Forelimb muscle (tissue), 1 donor: ENCODE data around the gene ANKRD12. TPM values are rescaled to one million over a fixed set of nuclear protein-coding genes. Genes with fewer than 3 reads are reported as not detected.
"Not testable (repeated sequence)": the region's sequence is repeated elsewhere in the genome, so short reads cannot be mapped to it uniquely, and the experiment has no call there.

Source experiments
- DNase-seq: peaks from one replicate; pipeline ENCODE4 v3.0.0-alpha.2; 2013; ENCODE audit warnings: low read depth
- polyA plus RNA-seq: library from polyadenylated mRNA; unstranded; fragments of 120-200 nt; gene quantifications from one replicate; pipeline ENCODE4 v1.2.1, GENCODE V29; 2013; ENCODE audit not compliant: insufficient read length

ANKRD12 gene
- 18.9 TPM for polyA plus RNA-seq

DNA sequence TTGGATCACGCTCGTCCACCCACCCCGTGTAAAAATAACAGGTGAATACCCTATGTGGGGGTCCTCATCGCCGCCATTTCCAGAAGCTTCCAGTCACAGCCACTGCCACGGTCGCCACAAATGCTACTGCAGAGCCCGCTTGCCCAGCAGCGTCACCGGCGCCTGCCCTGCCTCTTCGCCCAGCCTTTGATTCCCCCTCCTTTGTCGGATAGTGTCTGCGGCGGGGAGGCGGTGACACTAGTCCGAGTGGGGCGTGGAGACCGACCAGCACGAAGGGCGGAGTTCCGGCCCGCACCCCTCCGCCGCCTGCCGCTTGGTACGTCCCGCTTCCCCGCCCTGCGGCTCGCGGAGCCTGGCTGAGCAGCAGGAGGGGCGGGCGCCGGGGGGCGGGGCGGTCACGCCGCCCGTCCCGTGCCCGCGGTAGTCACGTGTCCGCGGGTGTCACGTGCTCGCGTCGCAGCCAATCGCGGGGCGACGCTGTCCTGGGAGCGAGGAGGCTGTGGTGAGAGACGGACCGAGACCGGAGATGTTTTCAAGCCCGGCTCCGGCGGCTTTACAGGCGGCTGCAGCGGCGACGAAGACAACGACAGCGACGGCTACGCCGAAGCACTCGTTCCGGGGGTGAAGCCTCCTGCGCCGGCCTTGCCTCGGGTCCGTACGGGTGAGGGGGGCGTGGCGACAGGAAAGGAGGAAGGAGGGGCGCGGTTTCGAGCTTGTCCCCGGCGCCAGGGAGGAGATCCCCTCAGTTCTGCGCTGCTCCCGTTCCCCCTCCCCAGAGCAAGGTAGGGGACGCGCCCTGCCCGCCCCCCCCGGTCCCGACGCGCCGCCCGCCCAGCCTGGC, at the start of gene ANKRD12:
TSS of gene ANKRD12 (plus strand) at position 467 of the 841 bp plus-strand sequence. CDS start 45,652 bp downstream, outside the sequence.
- peak; percentile 92 for DNase-seq

DNA sequence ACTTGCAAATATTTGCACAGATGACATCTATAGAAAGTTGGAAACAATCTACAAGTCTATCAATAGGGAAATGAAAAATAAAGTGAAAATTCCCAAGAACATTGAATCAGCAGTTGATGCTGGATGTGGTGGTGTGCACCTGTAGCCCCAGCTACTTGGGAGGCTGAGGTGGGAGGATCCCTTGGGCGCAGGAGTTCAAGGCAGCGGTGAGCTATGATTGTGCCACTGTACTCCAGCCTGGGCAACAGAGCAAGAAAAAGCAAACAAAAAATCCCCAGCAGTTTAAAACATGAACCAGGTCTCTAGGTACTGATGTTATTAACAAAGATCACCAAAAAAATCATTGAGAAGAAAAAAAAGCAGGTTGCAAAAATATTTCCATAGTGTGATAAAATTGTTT, 49.4 kb upstream of the ANKRD12 start:
- DNase-seq: no peak

DNA sequence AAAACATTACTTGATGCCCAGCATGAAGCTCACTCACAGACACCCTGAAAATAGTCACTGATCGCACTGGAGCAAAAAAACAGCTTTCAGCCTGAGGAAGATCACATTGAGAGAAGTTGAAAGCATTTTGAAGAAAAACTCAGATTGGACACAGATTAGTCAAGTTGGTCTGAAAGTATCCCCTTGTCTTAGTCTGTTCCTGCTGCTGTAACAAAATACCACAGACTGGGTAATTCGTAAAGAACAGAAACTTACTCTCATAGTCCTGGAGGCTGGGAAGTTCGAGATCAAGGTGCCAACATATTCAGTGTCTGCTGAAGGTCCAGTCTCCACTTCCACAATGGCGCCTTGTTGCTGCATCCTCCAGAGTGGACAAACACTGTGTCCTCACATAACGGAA, 48.3 kb upstream of the ANKRD12 start:
- no peak for DNase-seq

DNA sequence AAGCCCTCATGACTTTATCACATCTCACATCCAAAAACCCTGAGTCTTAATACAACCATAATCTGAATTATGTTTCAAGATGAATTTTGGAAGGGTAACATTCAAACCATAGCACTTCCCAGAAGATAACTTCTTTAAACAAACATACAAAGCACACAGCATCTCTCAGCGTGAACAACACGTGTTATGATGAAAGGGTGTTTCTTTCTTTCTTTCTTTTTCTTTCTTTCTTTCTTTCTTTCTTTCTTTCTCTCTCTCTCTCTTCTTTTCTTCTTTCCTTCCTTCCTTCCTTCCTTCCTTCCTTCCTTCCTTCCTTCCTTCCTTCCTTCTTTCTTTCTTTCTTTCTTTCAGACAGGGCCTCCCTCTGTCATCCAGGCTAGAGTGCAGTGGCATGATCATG, 47.9 kb upstream of the ANKRD12 start:
- not testable (repeated sequence) for DNase-seq

DNA sequence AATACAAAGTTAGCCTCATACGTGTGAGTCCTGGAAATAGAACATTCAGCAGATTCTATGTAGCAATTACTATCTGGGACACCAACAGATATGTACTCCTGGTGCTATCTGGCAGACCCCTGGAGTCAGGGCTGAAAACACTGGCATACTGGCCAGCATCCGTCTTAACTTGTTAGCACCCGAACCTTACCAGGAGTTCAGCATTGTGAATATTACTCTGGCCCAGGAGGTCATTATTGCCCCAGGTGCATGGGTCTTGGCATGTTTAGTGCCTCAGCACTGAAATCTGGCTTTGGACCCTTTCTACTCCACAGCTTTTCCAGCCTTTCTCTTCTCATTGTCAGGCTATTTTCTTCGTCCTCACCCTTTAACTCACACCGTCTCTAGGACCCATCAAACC, 46.0 kb upstream of the ANKRD12 start:
- no peak for DNase-seq

DNA sequence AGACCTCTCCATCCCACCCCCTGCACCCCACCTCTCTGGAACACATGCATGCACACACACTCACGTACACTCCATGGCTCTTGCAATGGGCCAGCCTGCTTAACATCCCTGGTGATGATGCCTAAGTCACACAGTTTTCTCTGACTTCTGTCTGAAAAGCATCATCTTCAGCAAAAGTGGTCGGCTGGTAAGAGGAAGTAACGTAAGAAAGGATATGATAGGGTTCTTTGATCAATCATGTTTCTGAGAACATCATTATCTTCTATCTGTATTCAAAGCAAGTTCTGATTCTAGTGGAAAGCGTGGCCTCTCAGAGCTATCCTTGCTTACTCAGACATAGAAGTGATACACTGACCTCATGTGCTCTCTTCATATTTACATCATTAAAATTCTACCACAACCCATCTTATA, 45.5 kb upstream of the ANKRD12 start:
- DNase-seq: no peak

DNA sequence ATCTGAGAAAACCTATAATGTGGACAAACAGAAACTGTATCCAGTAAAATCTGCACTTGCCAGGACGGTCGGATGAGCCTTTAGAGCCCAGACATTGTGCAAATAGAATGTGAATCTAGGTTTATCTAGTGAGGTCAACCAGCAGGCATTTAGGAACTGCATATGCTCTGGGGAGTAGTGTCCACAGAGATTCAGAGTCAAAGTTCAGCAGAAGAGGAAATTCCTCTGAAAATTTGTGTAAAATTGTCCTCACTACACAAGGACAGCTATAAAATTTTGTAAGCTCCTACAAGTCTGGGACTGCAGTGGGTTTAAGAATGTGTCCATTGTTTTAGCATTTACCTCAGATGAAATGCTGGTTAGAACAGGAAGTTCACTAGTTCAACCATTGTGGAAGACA, 43.9 kb upstream of the ANKRD12 start:
- DNase-seq: no peak

DNA sequence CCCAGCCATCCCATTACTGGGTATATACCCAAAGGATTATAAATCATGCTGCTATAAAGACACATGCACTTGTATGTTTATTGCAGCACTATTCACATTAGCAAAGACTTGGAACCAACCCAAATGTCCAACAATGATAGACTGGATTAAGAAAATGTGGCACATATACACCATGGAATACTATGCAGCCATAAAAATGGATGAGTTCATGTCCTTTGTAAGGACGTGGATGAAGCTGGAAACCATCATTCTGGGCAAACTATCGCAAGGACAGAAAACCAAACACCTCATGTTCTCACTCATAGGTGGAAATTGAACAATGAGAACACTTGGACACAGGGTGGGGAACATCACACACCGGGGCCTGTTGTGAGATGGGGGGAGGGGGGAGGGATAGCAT, 43.5 kb upstream of the ANKRD12 start:
- DNase-seq: not testable (repeated sequence)

DNA sequence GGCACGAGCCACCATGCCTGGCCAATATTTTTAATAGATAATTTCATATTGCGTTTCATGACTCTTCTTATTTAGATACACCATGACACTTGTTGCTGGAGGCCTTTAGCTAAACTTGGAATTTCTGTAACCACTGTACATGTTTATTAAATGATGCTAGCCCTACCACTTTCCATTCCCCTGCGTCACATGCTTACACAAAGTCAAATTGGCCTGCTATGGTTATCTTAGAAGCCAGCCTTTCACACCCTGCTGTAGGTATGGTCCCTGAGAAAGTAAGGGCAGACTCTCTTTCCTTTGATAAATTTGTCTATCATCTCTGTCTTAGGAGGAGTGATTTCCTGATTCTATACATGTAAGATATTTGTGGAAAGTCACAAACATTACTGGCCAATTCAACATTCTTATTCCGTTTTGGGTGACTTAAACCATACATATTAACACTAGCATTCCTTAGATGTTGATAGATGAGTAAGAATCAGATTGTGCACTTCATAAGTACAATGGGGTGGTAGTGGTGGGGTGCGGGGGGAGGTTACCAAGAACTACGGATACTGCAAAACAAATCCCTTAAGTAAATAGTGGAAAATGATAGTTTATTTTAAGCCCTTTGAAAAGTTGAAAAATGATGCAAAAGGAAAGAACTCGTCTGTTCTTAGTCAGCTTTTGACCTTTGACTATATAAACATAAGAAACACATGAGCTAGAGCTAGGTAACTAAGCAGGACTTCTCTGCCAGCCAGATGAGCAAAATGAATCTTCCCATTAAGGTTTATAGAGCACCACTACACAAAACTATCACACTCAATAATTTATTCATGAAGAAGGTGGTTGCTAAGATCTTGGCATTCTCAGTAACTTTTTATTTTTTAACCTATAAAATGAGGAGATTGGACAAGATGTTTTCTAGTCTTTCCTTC, 42.0 kb upstream of the ANKRD12 start:
- no peak for DNase-seq

DNA sequence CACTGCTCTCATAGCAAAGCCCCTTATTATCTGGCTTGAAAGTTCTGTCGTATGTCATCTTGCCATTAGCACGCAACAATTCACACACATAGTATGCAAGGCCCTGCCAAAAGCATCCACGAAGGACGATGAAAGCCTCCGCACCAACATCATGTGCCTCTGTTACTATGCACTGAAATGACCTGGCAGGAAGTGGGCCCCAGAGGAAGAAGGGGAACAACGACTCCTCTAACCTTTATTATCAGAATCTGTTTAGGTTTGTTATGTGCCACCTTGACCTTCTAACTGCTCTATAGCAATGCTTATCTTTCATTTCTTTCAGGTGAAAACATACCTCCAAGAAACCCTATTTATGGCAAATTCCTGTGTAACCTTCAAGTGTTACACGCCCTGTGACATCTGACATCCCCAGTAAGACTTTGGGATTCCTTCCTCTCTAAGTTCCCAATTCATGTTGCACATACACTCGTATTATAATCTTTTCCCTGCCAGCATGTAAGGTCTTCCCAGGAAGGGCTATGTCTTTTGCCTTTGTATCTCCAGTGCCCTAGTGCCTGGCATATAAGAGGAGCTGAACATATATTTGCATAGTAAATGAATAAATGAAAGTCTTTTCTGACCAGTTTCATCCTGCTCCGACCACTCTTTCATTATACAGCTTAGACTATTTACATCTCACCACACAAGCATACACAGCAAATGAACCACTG, 41.1 kb upstream of the ANKRD12 start:
- no peak for DNase-seq

DNA sequence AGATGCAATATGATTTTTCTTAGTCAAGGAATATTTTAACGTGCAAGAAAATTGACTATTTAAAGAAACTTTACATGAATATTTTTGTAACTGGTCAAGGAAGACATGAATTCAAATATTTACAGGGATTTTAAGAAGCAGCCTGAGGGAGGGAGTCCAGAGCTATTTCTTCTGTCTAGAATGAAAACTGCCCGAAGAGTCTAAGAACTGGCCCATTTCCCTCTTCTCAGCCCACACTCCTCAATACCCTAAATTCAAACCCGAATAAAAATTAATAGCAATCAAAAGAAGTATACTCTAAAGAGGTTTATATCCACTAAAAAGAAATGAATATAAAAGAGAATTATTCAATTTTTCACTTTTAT, 40.6 kb upstream of the ANKRD12 start:
- DNase-seq: no peak

DNA sequence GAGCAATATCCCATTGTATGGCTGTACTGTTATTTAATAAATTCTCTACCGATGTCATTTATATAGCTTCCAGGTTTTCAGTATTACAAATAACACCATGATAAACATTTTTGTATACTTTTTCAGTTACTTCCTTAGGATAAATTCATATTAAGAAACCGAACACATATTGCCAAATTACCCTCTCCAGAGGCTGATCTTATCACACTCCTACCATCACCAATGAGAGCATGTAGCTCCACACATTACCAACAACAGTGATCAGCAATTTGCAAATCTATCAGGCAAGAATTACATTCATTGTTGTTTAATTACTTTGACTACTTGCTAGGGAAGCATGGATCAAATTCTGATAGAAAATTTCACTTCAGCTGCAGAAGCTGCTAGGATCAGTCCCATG, 39.9 kb upstream of the ANKRD12 start:
- DNase-seq: no peak

DNA sequence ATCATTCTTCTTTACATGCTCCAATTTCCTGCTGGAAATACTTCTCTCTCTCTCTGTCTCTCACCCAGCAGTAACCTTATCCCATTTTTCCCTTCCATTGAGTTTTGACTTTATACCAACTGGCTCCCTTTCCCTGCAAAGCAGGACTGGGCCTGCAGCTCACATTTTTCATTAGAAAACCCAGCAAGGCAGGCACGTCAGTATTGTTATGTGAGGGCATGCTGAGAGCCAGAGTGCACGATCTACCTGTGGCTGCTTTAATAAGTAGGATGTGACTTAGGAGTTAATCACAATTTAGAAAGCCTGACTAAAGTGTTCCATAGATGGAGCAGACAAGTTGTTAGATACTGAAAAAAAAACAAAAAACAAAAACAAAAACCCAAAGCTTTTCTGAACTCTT, 39.2 kb upstream of the ANKRD12 start:
- no peak for DNase-seq

DNA sequence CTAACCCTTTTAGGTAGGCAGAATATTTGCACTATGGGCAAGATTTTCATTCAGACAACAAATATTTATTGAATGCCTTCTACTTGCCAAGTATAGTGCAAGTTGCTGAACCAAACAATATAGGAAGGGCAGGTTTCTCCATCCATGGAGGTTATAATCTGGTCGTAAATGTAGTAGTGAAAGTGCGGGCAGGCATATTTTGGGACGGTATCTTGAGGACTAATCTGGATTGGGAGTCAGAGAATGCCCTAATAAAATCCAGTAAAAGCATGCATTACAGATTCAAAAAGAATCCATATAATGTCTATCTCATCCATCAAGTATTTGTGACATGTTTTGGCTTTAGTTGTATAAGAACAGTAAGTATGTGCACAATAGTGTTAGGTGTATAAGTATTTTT, 35.8 kb upstream of the ANKRD12 start:
- DNase-seq: no peak

DNA sequence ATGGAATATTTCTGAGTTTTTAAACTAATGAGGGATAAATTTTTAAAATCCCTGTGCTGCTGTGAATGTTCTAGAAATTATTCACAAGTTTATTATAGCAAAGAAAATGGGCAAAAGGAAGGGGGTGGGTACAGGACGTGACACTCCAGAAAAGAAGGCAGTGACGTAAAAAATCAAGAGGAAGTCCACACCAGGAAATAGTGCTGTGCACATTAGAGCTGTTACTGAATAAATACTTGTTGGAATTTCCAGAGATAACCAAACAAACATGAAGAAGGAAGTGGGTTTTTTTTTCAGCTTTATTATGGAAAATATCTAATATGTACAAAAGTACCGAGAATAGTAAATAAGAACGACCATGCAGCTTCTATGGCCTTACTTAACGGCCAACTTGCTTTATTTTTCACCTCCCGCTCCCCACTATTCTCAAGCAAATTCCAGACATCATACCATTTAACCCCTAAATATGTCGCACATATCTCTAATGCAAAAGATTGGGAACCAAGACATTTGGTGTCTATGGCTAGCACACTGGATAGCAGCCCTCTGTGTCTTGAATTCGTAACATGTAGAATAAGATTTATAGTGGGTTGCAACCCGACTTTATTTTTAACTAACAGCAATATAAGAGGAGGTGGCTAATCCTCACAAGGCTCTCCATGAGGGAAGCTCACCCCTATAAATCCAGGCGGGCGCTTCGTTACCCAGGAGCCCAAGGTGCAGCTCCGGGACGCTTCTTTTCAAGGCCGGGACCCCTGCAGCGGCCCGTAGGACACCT, 34.7 kb upstream of the ANKRD12 start:
- DNase-seq: no peak

DNA sequence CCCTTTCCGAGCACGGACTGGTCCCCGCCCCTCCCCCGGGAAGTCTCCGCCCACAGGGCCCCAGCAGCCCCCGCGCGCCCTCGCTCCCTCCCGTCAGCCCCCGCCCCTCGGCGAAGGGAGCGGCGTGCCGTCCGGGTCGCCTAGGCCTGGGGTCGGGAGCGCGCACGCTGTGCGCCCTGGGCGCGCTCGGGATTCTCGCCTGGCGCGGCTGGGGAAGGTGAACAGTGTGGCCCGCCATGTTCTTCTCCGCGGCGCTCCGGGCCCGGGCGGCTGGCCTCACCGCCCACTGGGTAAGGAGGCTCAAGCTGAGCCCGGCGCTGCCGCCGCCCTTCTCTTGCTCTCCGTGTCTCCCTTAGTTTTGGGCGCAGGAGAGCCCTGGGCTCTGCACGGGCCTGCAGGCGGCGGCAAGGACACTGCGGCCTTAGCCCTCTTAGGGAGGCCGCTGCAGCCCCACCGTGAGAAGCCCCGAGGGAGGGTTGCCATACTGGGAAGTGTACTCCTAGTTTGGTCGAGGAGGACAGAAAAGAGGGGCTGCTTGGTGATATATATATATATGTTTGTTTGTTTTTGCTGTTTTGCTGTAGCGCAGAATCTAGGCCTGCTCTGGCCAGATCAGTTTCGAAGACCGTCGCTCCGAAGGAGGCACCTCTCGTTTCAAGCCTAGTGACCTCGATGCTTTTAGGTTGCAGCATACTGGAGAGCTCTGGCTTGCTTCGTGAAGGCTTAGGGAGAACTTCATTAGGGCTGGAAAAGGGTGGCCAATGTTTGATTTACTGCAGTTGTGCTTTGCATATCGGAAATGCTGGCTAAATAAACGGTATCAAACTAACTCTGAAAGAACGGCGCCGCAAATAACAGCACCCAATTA, 33.8 kb upstream of the ANKRD12 start, which contains the start of gene NDUFV2:
TSS of gene NDUFV2 (plus strand) at position 192 of the 868 bp plus-strand sequence. CDS start at position 237, 45 bp downstream.
- DNase-seq: peak; percentile 91

DNA sequence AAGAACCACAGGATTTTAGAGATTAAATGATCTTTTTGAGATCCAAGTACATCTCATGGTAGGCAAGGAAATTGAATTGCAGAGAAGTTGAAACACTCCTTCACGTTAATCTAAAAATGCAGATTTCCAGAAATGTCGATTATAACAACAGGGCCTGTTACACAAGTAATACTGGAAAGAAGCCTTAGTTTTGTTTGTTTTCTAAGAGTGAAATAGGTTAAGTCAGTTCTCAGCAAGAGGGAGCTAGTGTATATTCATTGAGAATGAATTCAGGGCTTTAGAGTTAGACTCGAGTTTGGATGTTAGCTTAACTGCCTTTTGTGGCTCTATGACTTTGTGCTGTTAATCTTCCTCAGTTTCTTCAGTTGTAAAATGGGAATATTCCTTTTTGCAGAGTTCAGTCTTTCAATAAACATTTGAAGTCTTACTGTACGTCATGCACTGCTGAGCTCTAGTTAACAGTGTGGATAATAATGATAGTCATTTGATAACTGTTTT, 33.2 kb upstream of the ANKRD12 start:
- DNase-seq: no peak

DNA sequence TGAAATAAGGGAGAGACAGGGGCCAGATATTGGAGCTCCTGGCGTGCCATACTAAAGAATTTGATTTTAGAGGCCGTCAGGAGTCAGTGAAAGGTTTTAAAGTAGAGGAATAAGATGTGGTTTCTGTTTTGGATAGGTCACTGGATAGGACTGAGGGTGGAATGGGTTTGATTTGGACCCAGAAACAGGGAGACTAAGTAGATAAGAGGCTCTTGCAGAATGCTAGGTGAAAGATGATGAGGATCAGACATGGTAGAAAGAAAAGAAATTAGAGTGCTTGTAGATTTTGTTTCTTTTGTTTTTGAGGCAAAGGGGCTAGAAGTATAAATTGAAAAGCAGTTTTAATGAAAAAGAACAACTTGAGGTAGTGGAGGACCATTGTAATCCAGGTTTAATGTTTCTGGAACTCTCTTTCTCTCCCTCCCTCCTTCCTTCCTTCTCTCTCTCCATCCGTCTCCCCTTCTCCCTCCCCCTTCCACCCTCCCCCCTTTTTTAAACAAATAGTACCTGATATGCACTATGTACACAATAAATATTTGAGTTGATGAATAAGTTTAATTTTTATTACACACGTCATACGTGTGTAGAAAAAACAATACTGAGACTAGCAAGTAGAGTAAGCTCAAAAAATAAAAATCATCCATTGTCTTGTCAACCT, 32.2 kb upstream of the ANKRD12 start:
- no peak for DNase-seq

DNA sequence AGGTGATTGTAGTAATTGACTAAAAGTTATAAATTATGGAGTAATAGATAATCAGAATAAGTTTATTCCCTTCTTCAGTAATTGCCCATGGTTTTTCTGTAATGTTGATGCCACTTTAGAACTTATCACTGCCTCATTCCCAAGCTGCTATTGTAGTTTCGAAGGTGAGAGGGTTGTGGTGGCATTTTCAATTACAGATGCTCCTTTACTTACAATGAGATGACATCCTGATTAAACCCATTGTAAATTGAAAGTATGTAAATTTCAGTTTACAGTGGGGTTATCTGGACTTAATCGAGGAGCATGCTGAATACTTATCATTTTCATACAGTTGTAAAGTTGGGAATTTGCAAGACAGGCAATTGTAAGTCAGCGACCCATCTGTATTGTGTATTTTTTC, 31.2 kb upstream of the ANKRD12 start:
- no peak for DNase-seq
